SK-N-MC (cell line): ENCODE results near the gene SHC3.

Experiments
- FOXP2 ChIP-seq: optimal IDR thresholded peaks from 2 replicates; pipeline ENCODE3; 2011; ENCODE audit warnings: mild to moderate bottlenecking, moderate library complexity; ENCODE audit not compliant: insufficient read depth; ENCODE audit errors: extremely low read length, control extremely low read depth
- POLR2AphosphoS5 ChIP-seq: IDR thresholded peaks from 2 replicates; pipeline ENCODE4 v1.6.1; 2012; ENCODE audit warnings: mild to moderate bottlenecking, low read depth, low read length, borderline replicate concordance

DNA sequence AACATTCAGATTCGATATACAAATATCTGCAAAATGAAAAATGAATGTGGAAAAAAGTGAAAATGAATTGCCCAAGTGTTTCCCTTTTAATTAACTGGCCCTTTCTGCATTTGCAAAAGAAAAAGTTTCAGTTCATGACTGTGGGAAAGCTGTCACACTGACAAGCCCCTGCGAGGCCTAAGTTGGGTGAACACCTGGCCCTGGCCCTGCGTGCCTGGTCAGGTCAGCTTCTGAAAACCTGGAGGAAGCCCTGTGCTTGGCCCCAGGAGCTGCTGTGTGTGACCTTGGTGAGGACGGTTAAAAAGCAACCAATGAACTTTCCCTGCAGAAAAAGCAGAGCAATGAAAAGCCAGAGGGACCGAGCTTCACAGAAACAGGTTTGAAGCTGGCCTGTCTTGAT lies 41.0 kb upstream of the SHC3 start:
- TF ChIP-seq POLR2AphosphoS5, result no peak
- TF ChIP-seq FOXP2, result no peak
